Progenitor cell of endocrine pancreas (in vitro differentiated cells): ENCODE measurements around the gene ATG7. TPM values are rescaled to one million over a fixed set of nuclear protein-coding genes. Genes with fewer than 3 reads are reported as not detected.

Experiments
- DNase-seq: peaks from one replicate; pipeline ENCODE4 v3.0.0; 2021; ENCODE audit warnings: low spot score; ENCODE audit not compliant: unreplicated experiment
- H3K27ac Mint-ChIP-seq: 2 replicates; pipeline ENCODE4 v1.8.0; 2021; ENCODE audit warnings: mild to moderate bottlenecking, moderate library complexity, mixed read lengths
- H3K27me3 Mint-ChIP-seq: 2 replicates; pipeline ENCODE4 v1.8.0; 2021; ENCODE audit warnings: mixed read lengths
- H3K36me3 Mint-ChIP-seq: 2 replicates; pipeline ENCODE4 v1.8.0; 2022; ENCODE audit warnings: mixed read lengths; ENCODE audit not compliant: insufficient read depth
- H3K4me1 Mint-ChIP-seq: 2 replicates; pipeline ENCODE4 v1.8.0; 2021; ENCODE audit warnings: low read depth, mixed read lengths
- H3K4me3 Mint-ChIP-seq: 2 replicates; pipeline ENCODE4 v1.8.0; 2021; ENCODE audit warnings: low read depth, mild to moderate bottlenecking, moderate library complexity, mixed read lengths
- H3K9me3 Mint-ChIP-seq: 2 replicates; pipeline ENCODE4 v1.8.0; 2021; ENCODE audit warnings: low read depth, mixed read lengths
- CTCF ChIP-seq: fragments of 200-600 bp; sonication (generic); IDR thresholded peaks from one replicate; pipeline ENCODE4 v1.5.0; 2021; ENCODE audit warnings: antibody characterized with exemption, mild to moderate bottlenecking; ENCODE audit not compliant: unreplicated experiment
- total RNA-seq: library from RNA; stranded (reverse); gene quantifications from 2 replicates; pipeline ENCODE4 v1.2.1, GENCODE V29; 2021

Gene ATG7
- total RNA-seq, 1 donor from 2014 or later: 29.1 TPM

GRCh38 chr3:11272906-11273574 lies 843 bp downstream of the ATG7 start:
- H3K27me3 Mint-ChIP-seq: no peaks in the 10 kb centered on the region
- H3K27ac Mint-ChIP-seq: peak overlapping the region; percentile 99
- DNase-seq: no peak
- peaks cover 2% of the 10 kb centered on the region for H3K36me3 Mint-ChIP-seq
- H3K4me3 Mint-ChIP-seq: peak overlapping the region; percentile 94
- peaks cover 15% of the 10 kb centered on the region for H3K4me1 Mint-ChIP-seq
- TF ChIP-seq CTCF: no peak
- H3K9me3 Mint-ChIP-seq: no peaks in the 10 kb centered on the region

DNA sequence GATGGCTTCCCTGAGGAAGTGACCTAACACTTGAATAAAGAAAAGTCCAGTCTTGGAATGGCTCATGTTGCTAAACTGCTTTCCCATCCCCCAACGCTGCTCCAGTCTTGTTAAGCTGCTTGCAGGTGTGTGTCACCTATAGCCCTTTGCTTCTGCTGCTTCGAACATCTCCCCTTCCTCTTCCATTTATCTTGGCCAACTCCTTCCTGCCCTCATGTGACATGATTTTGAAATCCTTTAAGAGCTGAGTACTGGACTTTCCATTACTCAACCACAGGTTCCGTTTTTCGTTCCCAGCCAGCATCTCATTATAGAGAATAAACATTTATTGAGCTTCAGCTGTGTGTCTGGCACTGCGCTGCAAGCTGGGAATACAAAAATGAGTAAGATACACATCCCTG lies 1.7 kb downstream of the ATG7 start:
- H3K4me1 Mint-ChIP-seq: peaks cover 15% of the 10 kb centered on the region
- peak overlapping the region; percentile 94 for H3K4me3 Mint-ChIP-seq
- H3K36me3 Mint-ChIP-seq: peaks cover 3% of the 10 kb centered on the region
- DNase-seq: no peak
- H3K9me3 Mint-ChIP-seq: no peaks in the 10 kb centered on the region
- H3K27ac Mint-ChIP-seq: no peak overlapping the region
- no peaks in the 10 kb centered on the region for H3K27me3 Mint-ChIP-seq
- TF ChIP-seq CTCF: no peak

GRCh38 chr3:11274566-11275142 lies 2.5 kb downstream of the ATG7 start:
- no peak for DNase-seq
- H3K4me3 Mint-ChIP-seq: no peak overlapping the region

DNA sequence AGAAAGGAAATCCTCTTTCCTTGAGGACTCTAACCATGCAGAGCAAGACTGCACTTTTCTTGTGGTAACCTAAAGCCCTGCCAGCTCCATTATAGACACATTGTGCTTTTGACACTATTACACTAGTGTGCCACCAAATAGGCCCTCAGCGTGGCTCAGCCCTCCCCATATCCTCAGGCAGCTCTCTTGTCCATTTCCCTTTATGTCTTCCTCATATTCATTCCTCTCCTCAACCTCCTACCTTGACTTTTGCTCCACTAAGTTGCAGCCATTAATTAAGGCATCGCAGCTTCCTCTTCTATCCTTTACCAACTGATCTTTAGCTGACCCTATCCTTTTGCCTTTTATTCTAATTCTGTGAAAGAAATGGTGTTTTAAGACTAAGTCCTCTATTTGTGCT lies 3.7 kb downstream of the ATG7 start:
- H3K36me3 Mint-ChIP-seq: peaks cover 3% of the 10 kb centered on the region
- H3K9me3 Mint-ChIP-seq: no peaks in the 10 kb centered on the region
- H3K27me3 Mint-ChIP-seq: no peaks in the 10 kb centered on the region
- no peak for DNase-seq
- no peak for TF ChIP-seq CTCF
- no peak overlapping the region for H3K27ac Mint-ChIP-seq
- H3K4me3 Mint-ChIP-seq: no peak overlapping the region
- H3K4me1 Mint-ChIP-seq: peaks cover 13% of the 10 kb centered on the region

More at GRCh38 chr3:11274566-11275142, 2.5 kb downstream of the ATG7 start:
- peaks cover 15% of the 10 kb centered on the region for H3K4me1 Mint-ChIP-seq
- peaks cover 3% of the 10 kb centered on the region for H3K36me3 Mint-ChIP-seq
- no peaks in the 10 kb centered on the region for H3K27me3 Mint-ChIP-seq
- no peaks in the 10 kb centered on the region for H3K9me3 Mint-ChIP-seq
- TF ChIP-seq CTCF: no peak
- H3K27ac Mint-ChIP-seq: no peak overlapping the region

- Mint-ChIP-seq H3K27me3 (no peaks in the 10 kb centered on the region), H3K27ac (peak overlapping the region; percentile 33), H3K4me3 (no peak overlapping the region), H3K9me3 (no peaks in the 10 kb centered on the region), H3K4me1 (peaks cover 13% of the 10 kb centered on the region), H3K36me3 (peaks cover 3% of the 10 kb centered on the region)
- no peak for DNase-seq
- TF ChIP-seq CTCF: no peak
Observed at GRCh38 chr3:11276901-11277300, 4.7 kb downstream of the ATG7 start.
